ENCODE measurements around the gene THSD4.

The THSD4 gene

DNA sequence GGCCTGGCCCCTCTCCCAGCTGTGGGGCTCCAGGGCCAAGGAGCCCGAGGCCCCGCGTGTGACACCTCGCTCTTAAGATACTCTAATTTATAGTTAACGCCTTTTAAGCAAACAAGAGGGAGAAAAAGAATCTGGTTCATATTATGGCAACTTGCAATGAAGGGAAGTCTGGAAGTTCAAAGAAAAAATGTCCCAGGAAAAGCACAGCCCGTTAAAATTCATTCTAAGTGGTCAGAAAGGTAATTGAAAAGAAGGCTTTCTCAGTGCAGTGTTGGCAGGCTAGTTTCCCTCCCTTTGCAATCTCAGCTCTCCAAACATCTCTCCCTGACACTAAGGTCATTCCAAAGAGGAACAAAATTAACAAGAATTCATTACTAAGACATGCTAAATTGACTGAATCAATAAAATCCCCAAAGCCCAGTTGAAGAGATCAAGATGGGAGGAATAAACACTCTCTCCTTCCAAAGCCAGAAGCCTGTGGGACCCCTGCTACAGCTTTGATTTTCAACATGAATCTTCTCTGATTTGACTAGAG lies 339.3 kb downstream of the THSD4 start:
- no peak for DNase-seq (ENCODE audit: low read depth, low spot score)
- TF ChIP-seq, protein P1, sequence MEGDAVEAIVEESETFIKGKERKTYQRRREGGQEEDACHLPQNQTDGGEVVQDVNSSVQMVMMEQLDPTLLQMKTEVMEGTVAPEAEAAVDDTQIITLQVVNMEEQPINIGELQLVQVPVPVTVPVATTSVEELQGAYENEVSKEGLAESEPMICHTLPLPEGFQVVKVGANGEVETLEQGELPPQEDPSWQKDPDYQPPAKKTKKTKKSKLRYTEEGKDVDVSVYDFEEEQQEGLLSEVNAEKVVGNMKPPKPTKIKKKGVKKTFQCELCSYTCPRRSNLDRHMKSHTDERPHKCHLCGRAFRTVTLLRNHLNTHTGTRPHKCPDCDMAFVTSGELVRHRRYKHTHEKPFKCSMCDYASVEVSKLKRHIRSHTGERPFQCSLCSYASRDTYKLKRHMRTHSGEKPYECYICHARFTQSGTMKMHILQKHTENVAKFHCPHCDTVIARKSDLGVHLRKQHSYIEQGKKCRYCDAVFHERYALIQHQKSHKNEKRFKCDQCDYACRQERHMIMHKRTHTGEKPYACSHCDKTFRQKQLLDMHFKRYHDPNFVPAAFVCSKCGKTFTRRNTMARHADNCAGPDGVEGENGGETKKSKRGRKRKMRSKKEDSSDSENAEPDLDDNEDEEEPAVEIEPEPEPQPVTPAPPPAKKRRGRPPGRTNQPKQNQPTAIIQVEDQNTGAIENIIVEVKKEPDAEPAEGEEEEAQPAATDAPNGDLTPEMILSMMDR (IDR thresholded peaks at IDR 0.05; ENCODE audit: low read depth, low read length) = no peak
- no peak overlapping the region for H3K4me3 ChIP-seq (ENCODE audit: low read depth, low read length)
- in situ Hi-C loops (cut with HindIII; ENCODE audit: low sequenced_read_pairs) = no loop called here

- no peak overlapping the region for H3K4me3 ChIP-seq (ENCODE audit: low read depth, low read length)
- in situ Hi-C loops (cut with HindIII; ENCODE audit: low sequenced_read_pairs) = no loop called here
- no peak for DNase-seq (ENCODE audit: low read depth, low spot score)
- TF ChIP-seq, protein P1 (IDR thresholded peaks at IDR 0.05; ENCODE audit: low read depth, low read length) = no peak
These were observed 339.8 kb downstream of the THSD4 start for GRCh38 chr15:71455107-71455506.

DNA sequence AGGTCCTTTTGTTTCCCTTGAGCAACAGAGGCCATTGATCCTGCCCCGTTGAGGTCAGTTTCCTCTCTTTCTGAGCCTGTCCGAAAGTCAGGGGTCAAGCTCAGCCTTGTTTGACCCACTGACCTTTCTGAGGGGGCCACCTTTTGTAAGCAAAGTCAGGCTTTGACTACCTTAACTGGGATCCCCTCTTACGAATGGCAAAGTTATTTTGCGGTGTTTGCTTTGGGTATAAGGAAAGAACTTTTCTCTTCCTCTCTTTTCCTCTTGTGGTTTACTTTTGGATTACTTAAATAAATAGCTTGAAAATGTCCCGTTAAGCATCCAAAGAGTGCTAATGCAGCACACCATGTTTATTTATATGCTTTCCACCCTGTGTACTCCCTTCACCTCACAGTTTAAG lies 340.6 kb downstream of the THSD4 start:
- no peak for DNase-seq (ENCODE audit: low read depth, low spot score)
- no peak overlapping the region for H3K4me3 ChIP-seq (ENCODE audit: low read depth, low read length)
- in situ Hi-C loops (cut with HindIII; ENCODE audit: low sequenced_read_pairs) = no loop called here
- TF ChIP-seq, protein P1 (IDR thresholded peaks at IDR 0.05; ENCODE audit: low read depth, low read length) = no peak

DNA sequence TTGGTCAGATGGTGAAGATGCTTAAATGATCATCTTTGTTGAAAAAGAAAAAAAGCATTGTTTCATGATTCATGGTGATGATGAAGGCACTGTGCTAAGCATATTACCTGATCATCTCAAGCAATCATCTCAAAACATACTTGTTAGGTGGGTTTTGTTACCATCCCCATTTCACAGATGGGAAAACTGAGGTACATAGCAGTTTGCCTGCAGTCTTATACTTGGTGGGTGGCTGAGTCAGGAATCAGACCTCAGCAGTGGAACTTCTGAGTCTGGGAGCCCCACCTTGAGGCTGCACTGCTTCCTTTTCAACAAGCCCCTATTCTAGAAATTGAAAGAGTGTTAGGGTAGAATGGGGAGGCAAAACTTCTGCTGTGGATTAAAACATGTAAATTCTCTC lies 341.1 kb downstream of the THSD4 start:
- in situ Hi-C loops (cut with HindIII; ENCODE audit: low sequenced_read_pairs) = no loop called here
- TF ChIP-seq, protein P1 (IDR thresholded peaks at IDR 0.05; ENCODE audit: low read depth, low read length) = no peak
- H3K4me3 ChIP-seq (ENCODE audit: low read depth, low read length) = no peak overlapping the region
- DNase-seq (ENCODE audit: low read depth, low spot score) = no peak

DNA sequence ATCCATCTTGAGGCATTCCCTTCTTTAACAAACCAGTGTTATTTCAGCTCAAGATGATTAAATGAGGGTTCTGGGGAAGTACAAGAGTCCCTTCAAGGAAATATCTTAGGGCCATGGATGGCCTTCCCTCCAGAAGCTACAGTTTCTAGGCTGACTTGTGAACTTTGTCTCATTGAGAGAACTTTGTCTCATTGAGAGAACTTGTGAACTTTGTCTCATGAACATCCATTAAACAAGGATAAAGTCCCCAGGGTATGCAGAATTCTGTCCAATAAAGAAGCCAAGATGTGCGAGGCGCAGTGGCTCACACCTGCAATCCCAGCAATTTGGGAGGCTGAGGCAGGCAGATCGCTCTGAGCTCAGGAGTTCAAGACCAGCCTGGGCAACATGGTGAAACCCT lies 341.5 kb downstream of the THSD4 start:
- TF ChIP-seq, protein P1 (IDR thresholded peaks at IDR 0.05; ENCODE audit: low read depth, low read length) = no peak
- in situ Hi-C loops (cut with HindIII; ENCODE audit: low sequenced_read_pairs) = no loop called here
- no peak for DNase-seq (ENCODE audit: low read depth, low spot score)
- H3K4me3 ChIP-seq (ENCODE audit: low read depth, low read length) = no peak overlapping the region

DNA sequence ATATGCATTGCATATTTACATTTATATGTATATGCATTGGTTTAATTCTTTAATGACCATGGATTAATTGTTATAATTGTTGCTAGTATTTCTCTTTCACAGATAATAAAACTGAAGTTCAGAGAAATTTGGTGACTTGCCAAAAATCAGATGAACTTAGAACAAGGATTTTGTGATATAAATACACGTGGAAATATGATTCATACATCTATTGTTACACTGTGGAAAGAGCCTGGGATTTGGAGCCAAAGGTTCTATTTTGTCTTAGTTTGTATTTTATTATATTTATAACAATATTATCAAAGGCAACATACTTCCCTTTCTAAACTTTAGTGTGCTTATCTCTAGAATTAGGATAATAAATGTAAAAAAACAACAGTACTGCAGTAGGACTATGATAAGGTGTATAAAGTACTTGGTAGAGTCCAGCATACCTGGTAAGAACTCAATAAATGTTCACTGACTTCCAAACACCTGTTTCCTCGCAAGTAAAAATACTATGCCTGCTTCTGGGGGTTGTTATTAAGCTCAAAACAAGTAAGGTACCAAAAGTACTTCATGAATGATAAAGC lies 342.9 kb downstream of the THSD4 start:
- in situ Hi-C loops (cut with HindIII; ENCODE audit: low sequenced_read_pairs) = no loop called here
- DNase-seq (ENCODE audit: low read depth, low spot score) = no peak
- TF ChIP-seq, protein P1 (IDR thresholded peaks at IDR 0.05; ENCODE audit: low read depth, low read length) = no peak
- H3K4me3 ChIP-seq (ENCODE audit: low read depth, low read length) = no peak overlapping the region
